Islet of Langerhans (tissue), 1 donor: ENCODE measurements around the gene NR2E3.

Experiments
- FAIRE-seq: peaks from one replicate; lab custom pipeline; 2011; peaks lifted over from hg19 to GRCh38; lab: Jason Lieb, UNC

Gene NR2E3

DNA sequence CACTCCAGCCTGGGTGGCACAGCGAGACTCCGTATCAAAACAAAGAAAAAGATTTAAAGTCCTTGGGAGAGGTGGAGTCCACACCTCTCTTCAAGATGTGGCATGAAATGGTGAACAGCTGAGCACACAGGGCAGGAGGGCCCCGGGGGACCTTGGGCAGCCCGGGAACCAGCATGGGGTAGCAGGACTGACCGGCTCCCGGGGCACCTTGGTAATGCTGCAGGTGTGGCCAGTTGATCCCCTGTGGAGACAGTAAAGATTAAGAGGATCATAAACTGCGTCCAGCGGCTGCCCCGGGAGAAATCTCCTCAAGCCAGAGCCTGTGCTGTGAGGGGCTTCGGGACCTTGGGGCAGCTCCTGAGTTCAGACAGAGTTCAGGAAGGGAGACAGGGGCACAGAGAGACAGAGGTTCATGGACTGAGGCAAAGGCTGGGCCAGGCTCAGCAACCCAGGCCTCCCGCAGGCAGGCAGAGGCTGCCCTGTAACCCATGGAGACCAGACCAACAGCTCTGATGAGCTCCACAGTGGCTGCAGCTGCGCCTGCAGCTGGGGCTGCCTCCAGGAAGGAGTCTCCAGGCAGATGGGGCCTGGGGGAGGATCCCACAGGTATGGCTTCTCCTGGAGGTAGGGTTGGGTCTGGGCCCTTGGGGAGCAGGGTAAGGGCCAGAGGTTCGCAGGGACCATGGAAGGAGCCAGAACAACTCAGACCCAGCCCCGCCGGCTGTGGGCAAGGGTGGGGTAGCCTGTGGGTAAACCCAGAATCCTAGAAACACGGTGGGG is at the start of gene NR2E3:
Gene NR2E3, plus strand, starts transcription at position 299 of the 780 bp plus-strand sequence. Its CDS starts 190 bp downstream, at position 489.
- FAIRE-seq: no peak

DNA sequence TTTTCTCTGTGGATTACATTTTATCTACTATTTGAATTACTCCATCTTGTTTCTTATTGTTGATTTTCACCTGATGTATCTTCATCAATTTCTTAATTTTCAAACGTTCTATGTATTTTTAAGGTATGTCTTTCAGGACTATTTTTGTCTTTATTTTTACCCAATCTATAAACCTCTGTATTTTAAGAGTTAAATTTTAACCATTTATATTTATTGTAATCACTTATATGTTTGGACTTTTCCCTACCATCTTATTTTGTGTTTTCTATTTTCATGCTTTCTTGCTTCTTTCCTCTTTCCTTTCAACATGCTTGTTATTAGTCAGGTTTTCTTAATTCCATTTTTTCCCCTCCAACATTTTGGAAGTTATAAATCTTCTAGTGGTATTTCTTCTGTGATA is 49.5 kb upstream of the NR2E3 start:
- FAIRE-seq: no peak

DNA sequence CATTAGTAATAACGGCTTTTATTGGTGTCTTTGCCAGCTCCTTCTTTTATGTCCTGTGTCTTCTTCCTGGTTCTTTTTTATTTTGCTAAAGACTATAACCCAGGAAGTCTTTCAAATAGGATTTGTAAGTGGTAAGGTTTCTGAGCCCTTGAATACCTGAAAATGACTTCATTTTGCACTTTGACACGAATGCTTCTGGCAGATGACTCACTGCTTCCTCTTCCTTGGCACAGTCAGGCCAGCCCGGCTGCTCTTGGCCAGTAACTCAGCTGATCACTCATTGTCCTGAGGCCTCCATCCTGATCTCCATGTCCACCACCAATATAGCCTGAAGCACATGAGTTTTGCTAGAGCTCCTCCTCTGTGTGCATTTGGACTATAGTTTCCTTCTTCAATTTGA is 48.7 kb upstream of the NR2E3 start:
- FAIRE-seq: no peak

DNA sequence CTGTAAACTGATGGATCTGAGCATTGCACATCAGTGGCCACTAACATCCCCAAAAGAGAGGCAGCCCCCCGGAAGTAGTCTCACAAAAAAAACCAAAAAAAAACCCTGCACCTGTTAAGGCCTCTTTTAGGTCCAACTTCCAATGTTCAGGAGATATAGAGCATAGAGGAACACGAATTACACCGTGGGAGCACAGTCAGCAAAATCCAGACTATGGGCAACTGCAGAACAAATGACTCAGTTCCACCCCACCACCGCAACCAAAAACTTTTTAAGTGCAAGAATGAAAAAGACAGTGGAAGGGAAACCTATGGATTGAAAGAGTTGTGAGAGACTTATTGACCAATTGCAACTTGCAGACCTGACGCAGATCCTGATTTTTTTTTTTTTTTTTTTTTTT is 42.2 kb upstream of the NR2E3 start:
- no peak for FAIRE-seq

DNA sequence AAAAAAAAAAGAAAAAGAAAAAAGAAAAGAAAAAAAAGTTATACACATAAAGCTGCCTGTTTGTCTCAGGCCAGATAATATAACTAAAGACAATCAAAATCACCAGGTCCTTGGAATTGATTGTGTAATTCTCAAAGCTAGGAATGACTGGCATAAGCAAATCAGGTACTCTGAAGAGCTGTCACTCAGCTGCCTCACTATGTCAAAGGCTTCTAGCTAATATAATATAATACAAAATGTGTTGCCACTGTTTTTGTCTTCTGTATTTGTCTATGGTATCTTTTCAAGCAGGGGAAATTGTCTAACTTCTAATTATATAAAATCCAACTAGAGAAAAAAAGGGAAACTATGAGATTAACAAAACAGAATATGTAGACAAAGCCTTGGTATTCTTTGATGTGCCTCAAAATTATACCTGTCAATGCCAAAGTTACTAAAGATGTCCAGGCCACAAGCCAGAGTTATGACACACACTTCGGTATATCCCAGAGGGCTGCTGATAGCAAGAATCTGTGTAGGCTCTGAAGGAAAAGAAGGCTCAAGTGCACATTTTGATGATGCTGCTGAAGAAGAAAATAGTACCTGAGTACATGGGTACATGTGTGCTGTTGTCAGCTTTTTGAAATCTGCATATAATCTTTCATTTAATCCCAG is 37.0 kb upstream of the NR2E3 start:
- no peak for FAIRE-seq

DNA sequence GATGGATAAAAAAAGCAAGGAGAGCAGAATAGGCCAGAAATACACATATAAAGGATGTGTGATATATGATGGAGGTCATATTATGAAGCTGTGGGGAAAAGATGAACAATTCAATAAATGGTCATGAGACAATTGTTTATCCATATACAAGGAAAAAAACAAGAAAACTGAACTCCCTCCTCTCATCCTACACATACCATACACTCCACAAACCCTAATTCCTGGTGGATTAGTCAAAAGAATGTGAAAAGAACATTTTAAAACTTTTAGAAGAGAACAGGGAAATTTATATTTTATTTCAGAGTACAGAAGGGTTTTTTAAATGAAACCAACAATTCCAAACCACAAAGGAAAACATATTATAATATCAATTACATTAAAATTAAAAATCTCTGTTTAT is 34.5 kb upstream of the NR2E3 start:
- no peak for FAIRE-seq

DNA sequence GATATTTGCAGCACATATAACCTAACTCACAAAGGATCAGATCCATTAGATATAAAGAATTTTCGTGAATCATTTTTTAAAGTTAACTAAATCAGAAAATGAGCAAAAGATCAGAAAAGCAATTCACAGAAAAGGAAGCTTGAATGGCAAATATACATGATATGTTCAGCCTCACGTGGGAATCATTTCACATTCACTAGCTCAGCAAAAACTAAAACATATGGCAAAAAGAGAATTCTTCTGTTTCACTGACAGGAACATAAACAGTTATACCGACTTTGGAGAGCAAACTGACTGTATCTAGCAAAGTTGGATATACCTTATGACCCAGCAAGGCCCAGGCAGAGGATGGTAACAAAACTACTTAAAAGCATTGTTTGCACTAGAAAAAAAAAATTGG is 34.0 kb upstream of the NR2E3 start:
- FAIRE-seq: no peak

DNA sequence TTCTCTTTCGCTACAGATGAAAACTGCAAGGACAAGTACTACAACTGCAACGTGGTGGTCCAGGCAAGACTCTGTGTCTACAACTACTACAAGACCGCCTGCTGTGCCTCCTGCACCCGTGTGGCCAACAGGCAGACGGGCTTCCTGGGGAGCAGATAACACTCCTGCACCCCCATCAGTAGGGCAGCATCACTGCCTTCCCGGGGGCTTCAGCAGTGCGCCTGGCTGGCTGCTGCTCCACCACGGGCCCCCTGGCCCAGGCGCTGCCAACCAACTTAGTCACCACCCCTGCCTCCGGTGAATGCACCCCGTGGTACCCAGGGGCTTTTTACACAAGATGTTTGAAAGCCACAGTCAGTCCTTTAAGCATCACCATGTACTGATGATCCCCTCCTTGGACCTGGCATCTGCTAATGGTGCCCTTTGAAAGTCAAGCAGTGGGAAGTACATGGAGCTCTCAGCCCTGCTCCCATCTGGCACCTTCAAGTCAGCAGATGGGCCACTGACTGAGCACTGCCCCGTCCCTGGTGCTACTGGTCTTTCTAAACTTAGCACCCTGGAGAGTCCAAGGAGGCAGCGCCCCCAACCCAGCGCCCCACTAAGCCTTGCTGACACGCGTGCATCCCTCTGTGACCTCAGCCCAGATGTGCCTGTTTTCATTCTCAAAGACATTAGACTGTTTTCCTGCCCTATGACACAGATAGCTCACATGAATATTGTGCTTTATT is 33.0 kb upstream of the NR2E3 start:
- no peak for FAIRE-seq

DNA sequence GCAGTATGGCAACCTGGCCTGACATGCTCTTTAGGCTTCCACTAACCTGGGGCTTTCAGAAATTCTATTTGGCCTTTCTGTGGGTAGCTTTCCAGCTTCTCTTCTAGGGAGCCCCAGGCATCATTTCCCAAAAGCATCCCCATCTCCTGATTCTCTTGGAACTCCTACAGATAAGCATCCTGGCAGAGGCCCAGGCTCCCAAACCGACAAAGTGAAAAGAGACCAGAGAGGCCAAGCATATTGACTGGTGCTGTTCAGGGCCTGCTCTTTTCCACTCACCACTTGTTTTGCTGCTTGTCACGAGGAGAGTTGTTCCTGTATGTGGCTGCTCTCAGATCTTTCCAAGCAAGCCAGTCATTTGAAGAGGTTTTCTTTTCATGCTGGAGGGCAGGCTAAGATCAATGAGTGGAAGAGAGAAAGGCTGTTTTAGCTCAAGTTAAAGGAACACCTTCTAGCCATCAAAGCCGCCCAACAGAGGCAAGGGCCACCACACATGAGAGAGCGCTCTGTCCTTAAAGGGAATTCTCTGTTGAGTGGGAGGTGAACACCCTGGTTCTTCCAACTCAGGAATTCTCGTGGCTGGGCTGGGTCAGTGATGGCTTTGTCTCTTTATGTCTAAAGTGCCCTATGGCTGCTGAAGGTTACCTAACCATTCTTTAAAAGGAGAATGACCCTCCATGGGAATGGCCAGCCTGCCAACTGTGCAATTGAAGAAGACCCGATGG is 31.1 kb upstream of the NR2E3 start:
- no peak for FAIRE-seq

DNA sequence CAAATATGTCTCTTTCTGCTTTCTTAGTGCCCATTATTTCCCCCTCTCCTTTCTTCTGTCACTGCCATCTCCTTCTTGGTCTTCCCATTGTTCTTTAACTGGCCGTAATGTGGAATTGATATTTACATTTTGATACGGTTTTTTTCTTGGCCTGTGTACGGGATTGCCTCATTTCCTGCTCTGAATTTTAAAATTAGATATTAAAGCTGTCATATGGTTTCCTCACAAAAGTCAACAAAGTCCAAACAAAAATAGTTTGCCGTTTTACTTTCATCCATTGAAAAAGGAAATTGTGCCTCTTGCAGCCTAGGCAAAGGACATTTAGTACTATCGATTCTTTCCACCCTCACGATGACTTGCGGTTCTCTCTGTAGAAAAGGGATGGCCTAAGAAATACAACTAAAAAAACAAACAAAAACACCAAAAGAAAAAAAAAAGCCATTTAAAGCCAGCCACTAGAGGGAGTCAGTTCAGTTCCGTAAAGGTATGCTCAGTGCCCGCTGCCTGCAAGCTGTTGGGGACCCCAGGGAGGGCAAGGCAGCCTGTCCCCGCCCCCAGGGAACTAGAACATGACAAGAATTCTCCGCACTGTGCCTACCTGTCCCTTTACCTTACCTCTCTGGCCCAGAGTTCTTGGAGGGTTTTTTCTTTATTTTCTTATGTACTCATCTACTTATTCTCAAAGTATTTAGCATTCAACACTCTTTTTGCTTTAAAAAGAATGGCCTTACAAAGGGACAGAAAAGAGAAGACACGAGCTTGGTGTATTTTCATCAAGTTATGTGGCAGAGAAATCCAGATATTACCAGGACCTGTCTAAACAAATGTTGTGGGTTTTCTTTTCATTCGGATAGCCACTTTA is 30.0 kb upstream of the NR2E3 start:
- no peak for FAIRE-seq

DNA sequence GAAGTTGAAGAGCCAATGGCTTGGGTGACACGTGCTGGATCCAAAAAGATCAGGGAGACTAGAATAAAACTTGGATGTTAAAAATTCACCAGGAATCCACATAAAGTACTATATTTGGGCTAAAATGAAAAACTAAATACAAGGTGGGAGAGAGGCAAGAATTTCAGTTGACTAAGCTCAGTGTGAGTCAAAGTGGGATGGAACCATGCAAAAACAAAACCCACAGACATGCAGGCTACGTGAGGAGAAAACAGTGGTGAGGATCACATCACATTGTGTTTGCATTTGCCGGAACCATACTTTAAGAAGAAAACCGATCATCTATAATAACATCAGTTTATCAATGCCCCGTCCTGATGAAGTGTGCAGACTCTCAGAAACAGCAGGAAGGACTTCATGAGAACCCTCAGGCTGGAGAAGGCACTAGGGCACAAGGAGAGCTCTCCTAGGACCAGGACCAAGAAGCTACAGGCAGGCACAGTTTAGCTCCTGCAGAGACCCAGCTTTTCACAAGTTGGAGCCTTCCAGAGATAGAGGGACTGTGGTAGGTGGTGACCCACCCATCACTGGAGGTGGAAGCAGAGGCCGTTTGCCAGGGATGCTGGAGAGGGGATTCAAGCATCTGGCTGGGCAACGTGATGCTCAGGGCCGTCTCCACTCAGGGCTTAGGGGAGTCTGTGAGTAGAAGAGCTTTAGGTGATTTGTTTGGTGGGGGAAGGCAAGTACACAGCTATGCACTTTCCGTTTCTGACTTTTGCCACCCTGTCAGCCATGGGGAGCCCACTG is 29.0 kb upstream of the NR2E3 start:
- FAIRE-seq: no peak

DNA sequence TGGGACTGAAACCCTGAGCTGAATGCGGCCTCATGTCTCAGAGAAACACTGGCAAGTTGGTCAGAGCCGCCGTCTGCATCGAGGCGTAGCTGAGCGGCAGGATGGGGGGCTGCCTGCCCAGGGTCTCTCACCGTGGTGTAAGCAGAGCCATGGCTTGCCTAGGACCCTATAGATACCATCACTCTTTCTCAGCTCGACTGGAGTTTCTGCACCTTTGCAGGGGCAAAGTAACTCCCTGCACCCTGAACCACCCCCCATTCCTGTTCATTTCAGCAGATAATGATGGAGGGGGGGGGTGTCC is 28.4 kb upstream of the NR2E3 start:
- FAIRE-seq: no peak

DNA sequence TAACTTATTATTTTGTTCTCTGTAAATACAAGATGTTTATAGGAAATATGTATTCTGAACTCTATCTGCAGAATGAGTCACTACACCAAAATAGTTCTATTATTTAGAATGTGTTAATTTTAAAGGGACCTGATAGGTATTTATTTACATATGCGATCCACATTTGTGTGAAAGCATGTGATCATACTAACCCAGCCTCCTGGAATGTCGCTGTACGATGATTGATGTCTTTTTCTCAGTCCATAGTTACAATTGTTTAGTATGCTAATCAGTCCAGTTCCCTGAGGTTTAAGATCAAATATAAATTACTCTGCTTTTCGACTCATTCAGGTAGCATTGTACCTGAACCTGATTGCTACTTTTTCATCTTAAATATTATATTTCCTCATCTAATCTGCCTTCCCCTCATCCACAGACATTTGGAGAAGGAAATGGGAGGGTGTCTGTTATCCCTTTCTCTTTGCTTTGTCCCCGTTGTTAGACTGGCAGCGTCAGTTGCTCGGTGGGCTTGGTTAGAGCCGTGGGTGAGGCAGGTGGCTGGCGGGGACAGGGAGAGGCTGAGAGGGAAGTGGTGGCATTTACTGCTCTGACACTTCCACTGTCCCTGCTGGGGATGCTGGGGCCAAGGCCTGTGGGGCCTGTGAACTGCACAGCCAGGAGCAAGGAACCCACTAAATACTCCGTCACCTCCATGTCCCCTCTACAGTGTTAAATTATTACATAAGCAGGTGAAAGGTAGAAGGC is 27.8 kb upstream of the NR2E3 start:
- FAIRE-seq: no peak

DNA sequence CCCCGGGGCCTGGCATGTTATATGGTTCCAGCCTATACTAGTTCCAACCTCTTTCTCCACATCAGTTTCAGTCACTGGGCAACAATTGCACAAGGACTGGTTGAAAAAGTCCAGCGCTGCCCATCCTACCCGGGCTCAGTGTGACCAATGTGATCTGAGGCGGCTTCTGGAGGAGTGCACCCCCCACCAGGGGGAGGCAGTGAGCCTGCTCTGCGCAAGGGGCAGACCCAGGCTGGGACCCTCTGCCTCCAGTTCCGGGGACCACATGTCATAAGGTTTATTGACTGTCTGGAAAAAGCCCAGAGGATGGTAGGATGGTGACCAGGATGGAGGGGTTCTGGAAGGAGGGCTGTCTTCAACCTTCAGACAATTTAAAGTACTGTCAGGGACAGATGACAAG is 25.6 kb upstream of the NR2E3 start:
- FAIRE-seq: no peak

DNA sequence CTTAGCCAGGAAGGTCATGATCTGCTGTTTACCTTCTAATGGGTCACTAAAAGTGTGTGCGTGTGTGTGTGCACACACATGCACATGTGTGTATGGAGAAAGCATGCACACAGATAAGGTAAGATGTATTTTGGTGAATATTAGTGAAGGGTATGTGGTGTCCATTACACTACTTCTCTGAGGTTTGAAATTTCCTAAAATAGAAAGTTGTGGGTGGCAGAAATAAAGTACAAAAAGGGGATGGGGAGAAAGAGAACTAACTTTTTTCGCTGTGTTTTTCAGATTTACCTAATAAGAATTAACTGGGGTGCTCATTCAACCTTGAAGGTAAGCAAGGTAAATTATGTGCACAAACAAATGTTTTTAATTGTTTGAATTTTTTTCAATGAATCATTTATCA is 24.4 kb upstream of the NR2E3 start:
- no peak for FAIRE-seq

DNA sequence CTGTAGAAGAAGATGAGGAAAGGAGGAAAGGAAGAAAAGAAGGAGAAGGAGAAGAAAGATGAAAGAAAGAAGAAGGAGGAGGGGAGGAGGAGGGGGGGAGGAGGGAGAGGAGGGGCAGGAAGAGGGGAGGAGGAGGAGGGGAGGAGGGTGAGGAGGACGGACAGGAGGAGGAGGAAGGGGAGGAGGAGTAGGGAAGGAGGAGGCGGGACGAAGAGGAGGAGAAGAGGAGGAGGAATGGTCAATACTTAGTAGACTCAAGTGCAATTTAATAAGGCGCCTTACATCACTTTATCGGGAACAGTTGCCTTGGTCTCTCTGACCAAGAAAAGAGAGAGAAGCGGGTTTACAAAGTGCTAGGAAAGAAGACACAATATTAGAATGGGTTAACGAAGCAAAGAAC is 23.7 kb upstream of the NR2E3 start:
- FAIRE-seq: no peak

DNA sequence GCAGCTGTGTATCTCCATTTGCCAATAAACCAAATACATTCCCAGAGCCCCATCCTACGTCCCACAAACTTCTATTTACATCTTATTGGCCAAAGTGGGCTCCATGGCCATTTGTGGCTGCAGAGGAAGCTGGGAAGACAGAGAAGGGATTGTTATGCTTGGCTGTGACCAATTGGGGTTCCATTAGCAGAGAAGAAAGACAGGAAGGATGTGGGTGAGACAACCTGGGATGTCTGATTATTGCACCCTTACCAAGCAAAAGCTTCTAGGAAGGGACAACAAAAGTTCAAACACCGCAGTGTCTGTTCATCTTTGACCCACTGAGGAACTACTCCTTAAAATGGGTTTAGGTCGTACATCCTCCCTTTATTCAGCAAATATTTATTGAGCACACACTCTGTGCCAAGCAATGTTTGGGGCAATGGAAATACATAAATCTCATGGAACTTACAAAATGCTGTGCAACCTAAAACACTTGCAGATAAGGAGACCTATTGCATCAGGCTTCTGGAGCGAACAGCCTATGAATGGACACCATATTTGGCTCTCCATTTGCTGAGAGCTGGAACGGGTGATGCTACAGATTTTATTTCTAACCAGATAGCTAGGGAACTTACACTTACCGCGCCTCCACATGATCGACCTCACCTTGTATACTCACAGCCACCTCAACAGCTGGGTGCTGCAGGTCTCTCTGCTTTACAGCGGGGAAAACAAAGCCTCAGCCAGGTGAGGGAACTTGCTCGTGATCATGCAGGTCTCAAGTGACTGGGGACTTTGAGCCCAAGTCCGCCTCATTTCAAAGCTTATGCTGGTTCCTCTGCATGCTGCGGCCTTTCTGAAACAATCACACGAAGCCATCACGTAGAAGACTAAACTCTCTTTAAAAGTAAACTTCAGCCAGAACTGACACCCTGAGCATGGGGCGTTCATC is 21.4 kb upstream of the NR2E3 start:
- FAIRE-seq: no peak

DNA sequence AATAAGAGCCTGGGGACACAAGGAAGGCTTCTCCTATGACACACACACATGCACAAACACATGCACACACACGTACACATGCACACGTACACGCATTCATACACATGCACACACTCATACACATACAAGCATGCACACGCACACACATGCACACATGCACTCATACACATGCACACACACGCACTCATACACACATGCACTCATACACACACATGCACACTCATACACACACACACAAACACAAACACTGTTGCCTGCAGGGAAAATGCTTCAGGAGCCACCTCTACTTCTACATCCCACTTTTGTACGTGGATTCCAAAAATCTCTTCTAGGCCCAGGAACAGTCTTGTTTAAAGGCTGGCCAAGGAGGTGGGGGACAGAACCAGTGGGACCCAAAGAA is 20.7 kb upstream of the NR2E3 start:
- no peak for FAIRE-seq

DNA sequence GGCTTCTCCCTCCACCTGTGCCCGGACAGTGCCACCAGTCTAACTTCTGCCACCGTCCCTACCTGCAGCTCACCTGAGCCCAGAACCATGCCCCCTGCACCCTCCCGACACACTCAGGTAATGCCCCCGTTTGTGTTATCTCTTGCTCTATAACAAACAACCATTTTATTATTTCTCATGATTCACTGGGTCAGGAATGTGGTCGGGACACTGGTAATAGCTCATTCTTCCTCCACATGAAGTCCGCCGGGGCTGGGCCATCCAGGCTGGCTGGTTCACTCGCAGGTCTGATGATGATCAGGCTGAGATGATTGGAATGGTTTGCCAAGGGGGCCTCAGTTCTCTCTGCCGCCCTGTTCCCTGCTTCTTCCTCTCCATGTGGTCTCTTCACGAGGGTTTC is 20.3 kb upstream of the NR2E3 start:
- FAIRE-seq: no peak
